Kidney glomerular epithelial cell (primary cell): ENCODE data around the gene RAPSN.

ENCODE experiments used
- DNase-seq: peaks from one replicate; lab custom pipeline; 2025; lab: John Stamatoyannopoulos, UW

The RAPSN gene

DNA sequence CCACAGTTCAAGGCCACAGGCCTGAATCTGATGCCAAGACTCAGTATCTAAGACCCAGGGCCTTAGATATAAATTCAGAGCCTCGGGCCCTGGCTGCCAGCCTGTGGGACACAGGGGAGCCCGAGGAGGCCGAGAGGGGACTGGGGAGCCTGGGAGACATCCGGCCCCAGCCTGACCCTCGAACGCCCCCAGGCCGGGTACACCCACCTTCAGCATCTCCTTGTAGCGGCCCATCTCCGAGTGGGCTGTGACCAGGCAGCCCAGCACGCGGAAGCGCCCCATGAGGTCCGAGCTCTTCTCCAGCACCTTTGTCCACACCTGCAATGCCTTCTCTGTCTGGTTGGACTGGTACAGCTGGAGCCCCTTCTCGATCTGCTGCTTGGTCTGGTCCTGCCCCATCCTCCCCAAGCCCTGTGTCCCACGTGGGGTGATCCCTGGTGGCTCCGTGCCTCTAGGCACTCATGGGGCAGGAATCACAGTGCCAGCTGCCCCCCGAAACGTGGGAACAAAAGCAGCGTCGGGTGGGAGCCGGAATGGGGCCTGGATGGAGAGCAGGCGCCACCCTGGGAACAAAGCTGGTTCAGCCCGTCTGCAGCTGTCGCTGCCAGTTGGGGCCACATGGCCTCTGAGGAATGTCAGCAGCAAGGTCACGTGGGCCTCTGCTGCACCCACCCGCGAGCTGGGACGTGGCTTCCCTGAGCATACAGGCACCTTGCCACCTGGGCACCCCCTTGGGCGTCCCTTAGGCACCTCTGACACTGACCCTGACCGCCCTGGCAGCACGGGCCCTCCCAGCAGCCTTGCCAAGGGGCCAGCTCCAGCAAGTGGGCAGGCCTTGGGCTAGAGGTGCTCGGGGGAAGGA lies at the start of gene RAPSN:
RAPSN (minus strand) TSS at position 571 of the 862 bp plus-strand sequence; CDS start at position 399, 172 bp downstream.
- no peak for DNase-seq

DNA sequence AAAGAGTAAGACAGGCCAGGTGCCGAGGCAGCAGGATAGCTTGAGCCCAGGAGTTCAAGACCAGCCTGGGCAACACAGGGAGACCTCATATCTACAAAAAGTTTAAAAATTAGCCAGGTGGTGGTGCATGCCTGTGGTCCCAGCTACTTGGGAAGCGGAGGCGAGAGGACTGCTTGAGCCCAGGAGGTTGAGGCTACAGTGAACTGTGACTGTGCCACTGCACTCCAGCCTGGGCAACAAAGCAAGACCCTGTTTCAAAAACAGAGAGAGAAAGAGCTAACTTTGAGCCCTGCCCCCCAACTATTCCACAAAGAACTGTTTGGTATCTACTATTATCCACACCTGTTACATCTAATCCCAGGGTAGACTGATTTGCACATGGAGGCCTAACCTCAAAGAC lies 49.2 kb upstream of the RAPSN start:
- DNase-seq = no peak

DNA sequence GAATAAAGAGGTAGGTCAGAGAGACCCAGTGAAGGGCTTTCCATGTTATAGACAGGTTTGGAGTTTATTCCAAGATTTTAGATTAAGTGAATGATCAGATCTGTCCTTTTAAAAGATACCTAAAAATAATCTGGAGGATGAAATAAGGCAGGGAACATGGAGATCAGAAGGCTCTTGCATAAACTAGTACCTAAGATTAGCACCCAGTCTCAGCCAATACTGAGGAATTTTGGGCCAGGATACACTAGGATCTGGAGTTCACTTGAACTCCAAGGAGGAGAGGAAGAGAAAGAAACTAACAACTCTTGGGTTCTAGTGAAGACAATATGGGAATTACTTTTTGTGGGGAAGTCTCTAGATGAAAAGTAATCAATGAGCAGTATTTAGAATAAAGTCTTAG lies 47.9 kb upstream of the RAPSN start:
- no peak for DNase-seq

DNA sequence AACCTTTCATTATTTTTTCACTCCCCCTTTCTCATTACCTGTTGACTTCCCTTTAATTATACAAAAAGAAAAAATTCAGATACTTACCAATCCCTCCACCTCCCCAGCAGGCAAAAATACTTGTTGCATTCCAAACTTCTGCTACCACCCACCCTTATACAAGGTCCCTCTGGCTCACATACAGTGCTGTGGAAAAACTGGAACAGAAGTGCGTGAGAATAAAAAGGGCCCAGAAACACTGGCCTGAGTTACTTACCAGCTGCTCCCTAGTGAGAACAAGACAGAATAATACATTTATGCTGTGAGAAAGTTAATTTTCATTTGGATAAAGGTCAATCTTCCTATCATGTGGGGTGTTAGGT lies 46.9 kb upstream of the RAPSN start:
- no peak for DNase-seq

DNA sequence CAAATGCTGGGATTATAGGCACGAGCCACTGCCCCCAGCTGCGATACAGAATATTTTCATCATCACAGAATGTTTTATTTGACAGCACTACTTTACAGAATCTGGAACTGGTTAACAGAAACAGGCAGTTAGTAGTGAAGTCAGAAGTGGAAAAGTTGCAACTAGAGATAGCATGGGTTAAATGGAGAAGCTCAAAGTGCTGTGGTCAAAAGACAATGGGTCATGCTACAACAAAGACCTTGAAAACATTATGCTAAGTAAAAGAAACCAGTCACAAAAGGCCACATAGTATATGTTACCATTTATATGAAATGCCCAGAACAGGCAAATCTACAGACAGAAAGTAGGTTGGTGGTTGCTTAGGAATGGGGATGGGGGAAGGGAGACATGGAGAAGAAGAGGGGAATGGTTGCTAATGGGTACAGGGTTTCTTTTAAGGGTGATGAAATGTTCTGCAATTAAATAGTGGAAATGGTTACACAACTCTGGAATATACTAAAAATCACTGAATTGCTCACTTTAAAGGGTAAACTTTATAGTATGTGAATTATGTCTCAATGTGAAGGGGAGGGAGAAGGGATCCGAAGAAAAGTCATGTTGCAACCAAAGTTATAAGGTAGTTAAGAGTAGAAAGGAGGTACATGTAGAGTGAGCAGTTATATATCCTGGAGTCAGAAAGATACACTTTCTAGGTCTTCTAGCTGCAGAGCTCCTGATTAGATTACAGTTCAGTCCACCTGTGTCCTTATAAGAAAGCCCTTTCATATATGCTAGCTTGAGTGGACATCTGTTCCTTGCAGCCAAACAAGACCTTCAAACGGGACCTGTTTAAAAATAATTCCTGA lies 46.3 kb upstream of the RAPSN start:
- no peak for DNase-seq

DNA sequence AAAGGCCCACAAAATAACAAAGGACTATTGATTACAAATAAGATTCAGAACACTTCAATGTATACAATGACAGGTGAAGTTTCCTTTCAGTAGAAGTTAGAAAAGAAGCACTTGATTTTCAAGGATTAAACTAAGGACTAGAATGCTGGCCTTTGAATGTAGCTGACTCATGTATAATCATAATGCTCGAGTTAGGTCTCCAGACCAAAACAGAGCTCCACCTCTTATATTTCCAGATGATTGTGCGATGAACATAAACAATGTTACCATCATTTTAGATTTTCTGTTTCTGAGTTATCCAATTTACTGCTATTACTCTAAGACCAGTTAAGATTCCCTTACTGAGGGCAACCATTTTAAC lies 40.4 kb upstream of the RAPSN start:
- no peak for DNase-seq

DNA sequence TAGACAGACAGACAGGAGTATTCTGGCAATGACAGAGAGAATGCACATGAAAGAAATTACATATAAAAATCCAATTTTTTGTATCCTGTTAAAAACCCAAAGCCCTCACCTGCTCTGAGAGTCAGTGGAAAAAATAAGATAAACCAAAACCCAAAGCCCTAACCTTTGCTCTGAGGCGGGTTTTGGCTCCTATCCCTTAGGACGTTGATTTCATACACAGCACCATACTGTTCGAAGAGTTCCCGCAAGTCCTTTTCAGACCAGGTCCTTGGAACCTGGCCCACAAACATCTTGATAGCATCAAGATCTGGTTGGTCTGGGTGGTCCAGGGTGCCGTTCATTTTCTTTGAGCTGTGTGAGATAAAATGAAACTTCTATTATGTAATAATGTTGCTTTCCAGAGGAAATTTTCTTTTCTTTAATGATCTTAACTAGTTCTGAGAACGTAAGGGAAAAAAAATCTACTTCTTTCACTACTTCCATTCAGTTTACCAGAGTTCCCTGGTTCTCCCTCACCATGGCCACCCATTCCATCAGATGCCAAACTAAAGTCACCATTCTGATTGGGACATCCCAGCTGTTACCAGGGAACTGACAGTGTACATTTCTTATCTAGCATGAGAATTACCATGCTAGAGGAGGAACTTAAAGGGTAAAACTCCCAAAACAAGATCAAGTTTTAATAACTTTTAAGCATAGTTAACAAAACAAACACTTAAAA lies 39.9 kb upstream of the RAPSN start:
- no peak for DNase-seq

DNA sequence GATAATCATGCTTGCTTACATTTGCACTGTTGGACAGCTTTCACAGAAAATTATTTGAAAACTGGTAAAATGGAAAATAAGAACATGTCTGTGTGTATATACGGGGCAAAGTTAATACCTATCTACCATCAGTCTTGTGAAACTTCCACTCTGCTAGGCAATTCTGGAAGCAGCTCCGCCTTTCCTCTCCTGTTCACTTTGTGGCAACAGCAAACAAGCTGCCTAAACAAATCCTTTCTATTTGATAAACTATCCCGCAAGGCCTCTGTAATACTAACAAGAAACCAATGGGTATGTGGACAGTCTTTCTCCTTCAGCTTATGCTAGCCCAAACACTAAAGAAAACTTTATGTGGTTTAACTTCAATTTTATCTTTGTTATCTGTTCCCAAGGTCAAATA lies 39.2 kb upstream of the RAPSN start:
- DNase-seq = no peak

DNA sequence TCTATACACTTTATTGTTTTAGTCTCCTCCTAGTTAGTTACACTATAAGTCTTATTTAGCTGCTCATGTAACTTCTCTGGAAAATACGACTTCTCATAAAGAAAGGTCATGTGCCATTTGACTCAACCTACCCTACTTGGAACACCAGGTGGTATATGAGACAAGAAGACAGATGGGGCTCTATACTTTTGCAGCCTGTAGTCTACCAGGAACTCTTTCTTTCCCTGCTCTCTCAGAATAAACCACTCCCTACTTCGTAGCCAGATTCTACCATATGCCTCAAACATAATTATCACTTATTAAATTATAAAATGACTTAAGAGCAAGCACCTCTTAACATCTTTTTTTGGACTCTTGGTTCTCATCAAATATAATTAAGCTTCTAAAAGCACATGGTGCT lies 38.5 kb upstream of the RAPSN start:
- DNase-seq = no peak

DNA sequence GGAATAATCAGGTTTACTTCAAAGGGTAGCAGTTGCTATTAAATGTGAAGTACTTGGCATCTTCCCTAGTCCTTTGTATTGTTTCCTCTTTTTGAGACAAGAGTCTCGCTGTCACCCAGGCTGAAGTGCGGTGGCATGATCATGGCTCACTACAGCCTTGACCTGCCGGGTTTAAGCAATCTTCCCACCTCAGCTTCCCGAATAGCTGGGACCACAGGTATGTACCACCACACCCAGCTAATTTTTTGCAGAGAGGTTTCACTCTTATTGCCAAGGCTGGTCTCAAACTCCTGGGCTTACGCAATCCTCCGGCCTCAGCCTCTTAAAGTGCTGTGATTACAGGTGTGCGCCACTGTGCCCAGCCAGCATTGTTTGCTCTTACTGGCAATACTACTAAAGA lies 36.2 kb upstream of the RAPSN start:
- DNase-seq = no peak

DNA sequence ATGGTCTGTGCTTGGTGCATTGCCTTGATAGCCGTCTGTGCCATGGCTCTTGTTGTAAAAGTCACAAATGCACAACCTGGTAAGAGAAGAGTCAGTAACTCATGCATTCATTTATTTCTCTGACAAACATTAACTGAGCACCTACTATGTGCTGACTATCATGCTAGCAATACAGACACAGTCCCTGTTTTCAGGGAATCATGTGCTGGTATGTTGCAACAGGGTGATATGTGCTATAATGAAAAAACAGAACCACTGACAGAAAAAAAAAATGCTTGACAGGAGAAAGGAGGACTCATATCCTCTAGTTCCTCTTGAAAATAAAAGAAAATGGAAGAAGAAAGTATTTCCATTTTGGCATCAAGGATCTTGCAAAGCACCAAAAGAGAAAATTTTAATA lies 34.5 kb upstream of the RAPSN start:
- DNase-seq = no peak

DNA sequence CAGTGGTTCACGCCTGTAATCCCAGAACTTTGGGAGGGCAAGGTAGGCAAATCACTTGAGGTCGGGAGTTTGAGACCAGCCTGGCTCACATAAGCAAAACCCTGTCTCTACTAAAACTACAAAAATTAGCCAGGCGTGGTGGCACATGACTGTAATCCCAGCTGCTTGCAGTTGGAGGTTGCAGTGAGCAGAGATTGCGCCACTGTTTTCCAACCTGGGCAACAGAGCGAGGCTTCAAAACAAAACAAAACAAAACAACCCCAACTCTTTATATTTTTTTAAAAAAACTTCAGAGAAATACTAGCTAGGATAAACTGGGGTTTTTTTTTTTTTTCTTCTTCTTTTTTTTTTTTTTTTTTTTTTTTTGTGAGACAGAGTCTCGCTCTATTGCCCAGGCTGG lies 31.8 kb upstream of the RAPSN start:
- DNase-seq = no peak

DNA sequence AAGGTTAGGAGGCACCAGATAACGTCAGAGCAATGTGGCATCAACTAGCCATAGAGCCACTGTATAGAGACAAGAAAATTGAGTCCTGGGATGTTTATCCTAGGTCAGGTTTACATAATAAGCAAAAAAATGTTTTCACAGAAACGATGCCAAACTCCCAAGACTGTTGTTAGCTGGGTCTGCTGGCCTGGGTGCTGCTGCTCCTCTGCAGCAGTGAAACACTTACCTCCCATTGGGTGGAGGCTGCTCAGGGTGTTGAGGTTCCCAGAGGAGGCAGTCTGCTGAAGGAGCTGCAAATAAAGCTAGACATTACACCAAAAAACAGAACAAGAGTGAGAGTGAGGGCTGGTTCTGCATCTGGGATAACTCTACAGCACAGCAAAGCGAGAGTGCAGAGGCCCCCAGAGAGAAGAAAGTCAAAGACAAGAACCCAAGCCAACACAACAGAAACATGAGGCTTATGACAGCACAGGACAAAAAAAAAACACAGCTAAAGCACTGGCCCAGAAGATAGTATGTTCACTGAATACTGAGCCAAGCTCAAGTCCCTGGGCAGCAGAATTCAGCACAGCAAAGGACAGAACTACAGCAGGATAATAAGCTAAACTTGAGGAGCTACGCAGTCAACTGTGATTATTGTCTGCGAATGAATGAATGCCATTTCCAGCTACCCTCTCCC lies 29.9 kb upstream of the RAPSN start:
- no peak for DNase-seq

DNA sequence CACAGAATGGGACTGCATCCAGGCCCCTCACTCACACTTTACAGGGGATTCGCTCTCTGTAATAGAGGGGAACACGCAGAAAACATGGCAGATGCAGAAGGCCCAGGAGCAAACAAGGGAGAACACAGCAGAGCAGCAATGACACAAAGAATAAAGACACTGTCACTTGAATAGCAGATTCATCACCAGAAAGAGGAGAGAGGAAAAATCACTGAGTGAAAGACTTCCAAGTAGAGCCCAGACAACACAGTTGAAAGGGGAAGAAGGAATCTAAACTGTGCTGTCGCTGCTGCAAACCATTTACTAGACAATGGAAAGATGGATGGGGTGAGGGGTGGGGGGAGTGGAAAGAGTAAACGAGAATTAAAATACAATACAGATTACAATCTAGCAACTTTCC lies 28.8 kb upstream of the RAPSN start:
- DNase-seq = no peak

DNA sequence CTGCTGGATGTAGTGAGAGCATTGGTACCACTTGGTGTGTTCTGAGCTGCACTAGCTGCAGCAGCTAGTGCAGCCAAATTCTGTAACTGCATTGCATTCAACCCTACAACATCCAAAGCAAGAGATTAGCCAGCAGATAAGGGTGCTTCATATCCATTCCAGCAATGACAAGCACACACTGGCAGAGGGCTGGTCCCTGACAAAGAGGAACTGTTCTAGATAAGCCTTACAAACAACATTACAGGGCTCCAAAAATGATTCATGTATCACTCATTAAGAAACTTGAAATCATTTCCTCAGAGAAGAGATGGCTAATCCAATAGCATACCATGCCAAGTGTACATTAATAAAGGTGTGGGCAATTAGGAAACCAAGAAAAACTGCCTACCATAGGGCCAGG lies 28.4 kb upstream of the RAPSN start:
- no peak for DNase-seq

DNA sequence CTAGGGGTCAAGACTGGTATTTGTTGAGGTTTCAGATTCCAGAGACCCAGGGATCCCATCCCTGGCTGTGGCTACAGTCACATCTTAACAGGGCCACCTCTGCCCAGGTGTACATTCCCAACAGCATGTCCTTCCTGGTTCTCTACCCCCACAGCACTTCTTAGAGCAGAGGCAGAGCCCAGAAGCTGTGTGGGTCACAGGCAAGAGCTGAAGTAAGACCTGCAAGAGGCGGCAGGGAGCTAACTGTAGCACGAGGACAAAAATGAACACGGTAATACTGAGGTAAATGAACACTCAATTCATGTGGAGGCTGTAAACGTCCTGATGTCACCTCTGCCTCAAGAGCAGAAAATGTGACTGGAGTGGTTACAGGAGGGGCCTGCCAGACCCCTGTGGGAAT lies 21.7 kb upstream of the RAPSN start:
- no peak for DNase-seq

DNA sequence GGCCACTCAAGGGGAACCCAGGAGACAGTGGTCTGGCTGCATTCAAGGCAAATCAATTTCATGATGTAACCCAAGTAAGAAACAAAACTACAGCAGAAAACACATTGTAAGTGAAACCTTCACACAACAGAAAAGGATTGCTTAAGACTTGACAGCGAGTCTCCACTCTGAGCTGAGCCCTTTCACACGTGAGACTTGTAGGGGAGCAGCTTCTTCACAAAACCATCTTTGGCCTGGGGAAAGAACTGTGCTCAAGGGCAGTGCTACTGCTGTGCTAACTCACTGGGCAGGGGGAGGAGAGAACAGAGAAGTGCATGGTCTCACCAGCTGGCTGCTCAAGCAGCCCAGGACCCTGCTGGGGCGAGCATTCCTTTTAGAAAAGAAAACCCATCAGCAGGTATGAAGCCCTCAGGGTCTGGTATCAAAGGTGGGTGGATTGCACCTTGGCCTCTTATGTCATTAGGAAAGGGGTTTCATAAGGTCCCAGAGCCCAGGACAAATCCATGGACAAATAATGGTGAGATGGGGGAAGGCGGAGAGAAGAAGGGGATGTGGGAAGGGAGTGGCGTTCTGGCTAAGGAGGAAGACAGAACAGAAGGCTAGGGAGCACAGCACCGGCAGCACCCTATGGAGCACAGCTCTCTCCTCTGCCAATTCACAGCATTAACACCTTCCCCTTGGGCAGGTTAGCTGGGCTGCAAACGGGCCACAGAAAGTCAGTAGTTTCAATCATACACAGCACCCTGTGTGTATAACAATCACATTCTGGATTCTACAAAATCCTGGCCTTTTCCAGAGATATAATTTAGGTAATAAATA lies 20.6 kb upstream of the RAPSN start:
- DNase-seq = no peak

DNA sequence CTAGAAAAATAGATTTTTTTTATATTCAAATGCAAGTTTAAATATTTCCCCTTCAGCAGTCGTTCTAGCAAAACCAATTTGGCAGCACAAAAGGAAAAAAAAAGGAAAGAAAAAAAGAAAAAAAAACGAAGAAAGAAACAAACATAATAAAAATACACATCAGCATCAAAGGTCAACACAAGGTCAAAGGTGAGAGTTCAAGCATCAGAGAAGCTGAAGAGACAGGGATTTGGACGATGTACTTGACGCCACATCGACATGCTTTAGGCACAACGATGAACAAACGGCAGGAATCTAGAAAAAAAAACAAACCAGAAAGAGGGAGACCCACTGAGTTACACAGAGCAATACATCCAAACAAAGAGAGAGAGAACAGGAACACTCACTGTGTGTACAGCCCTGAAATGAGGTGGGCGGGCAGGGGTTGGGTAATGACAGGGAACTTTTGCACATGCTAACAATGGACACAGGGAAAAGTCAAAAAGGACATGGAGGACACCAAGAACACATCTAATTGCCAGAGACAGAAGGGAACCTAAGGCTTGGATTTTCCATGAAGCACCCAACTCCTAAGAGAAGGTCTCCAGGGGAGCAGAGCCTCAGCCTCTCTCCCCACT lies 19.8 kb upstream of the RAPSN start:
- no peak for DNase-seq

DNA sequence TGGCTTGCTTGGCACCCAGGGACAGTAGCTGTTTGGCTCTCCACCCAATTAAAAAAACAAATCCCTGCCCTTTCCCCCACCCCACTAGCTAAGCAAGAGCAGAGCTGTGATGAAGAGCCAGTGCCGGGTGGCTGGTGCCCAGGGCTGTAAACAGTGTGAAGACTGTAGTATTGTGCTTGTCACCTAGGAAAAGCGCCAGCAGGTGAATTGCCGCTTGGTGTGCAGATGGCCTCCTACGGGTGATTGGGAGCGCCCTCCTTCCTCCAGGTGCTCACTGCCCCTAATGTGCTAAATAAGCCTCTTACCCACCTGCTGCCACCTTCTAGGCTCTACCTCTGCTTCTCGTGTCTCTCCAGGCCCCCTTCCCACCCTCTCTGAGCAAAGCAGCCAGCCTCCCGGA lies 18.4 kb upstream of the RAPSN start:
- no peak for DNase-seq

DNA sequence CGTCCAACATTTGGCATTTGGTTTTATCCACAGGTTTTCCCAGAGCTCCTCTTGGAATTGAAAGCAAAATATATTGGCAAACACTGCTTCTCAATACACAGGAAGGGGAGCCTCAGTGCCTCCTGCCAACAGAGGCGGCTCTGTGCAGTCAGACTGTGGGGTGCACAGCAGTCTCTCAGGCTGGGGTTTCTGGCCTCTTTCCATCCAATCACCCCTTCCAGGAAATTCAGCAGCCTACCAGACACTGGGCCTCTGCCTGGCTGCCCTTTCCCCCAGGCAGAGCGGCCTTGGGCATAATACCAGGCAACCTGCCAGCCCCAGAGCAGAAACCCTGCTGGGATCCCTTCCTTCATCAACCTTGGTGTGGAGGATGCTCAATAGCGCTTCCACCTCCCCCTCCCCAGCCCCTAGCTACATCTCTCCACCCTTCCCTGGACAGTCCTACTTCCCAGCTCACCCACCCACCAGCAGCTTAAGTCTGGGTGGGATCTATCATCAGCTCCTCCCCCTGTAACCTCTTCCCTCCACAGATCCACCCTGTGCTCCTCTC lies 17.8 kb upstream of the RAPSN start:
- DNase-seq = no peak

DNA sequence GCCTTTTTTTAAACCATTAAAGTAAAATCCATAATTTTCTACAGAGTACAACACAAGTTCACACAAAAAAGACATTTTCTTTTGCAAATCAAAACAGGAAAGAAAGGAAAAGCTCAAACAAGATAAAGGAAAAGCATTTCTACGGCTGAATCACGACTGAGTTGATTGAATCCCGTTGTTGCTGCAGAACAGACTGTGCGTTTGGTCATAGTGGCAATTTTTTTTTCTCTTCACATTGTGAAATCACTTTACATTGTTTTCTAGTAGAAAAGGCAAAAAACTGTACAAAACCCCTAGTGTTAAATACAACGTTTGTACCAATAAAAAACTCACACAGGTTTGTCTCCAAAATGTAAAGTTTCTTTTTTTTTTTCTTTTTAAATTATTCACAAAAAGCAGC lies 17.3 kb upstream of the RAPSN start:
- DNase-seq = no peak
